HEK293 (cell line): ENCODE data around the gene UBAP2.

Experiments
- CTCF ChIA-PET: fragments of 350-600 bp; formaldehyde crosslinking; extraction: SDS; loops from one replicate; lab custom pipeline; 2021; ENCODE audit warnings: antibody characterized with exemption; lab: Yijun Ruan, JAX
- POLR2A ChIA-PET: fragments of 300-600 bp; formaldehyde crosslinking; extraction: SDS; loops from one replicate; lab custom pipeline; 2020; ENCODE audit warnings: antibody characterized with exemption, inconsistent platforms; lab: Yijun Ruan, JAX
- H3K27ac ChIP-seq: fragments of 200-500 bp; sonication (Bioruptor generic); 2 replicates; pipeline ENCODE4 v1.5.1; 2014; ENCODE audit warnings: low read depth, low read length, control low read depth, inconsistent platforms; ENCODE audit errors: extremely low read depth
- H3K36me3 ChIP-seq, 2 experiments: fragments of 200-500 bp in 1 of 2; sonication (Bioruptor generic) in 1 of 2; 1 replicate in 1 of 2; 2 replicates in 1 of 2; pipeline ENCODE4 v1.5.1; 2014 to 2017; ENCODE audit warnings: inconsistent platforms in 2 of 2, low read length in 2 of 2; ENCODE audit not compliant: control insufficient read depth in 2 of 2, insufficient read depth in 1 of 2
- H3K4me1 ChIP-seq: fragments of 200-500 bp; sonication (Bioruptor generic); 2 replicates; pipeline ENCODE4 v1.5.1; 2014; ENCODE audit warnings: mild to moderate bottlenecking, low read length, inconsistent platforms; ENCODE audit not compliant: control insufficient read depth, insufficient read depth
- H3K4me3 ChIP-seq: 2 replicates; pipeline ENCODE4 v1.5.1; 2011; ENCODE audit warnings: low read depth, mild to moderate bottlenecking, control low read depth, low read length, moderate library complexity
- H3K9me3 ChIP-seq: fragments of 200-500 bp; sonication (Bioruptor generic); 2 replicates; pipeline ENCODE4 v1.5.1; 2014; ENCODE audit warnings: low read depth, low read length, inconsistent platforms; ENCODE audit not compliant: control insufficient read depth, insufficient read depth
- BCL6B ChIP-seq: fragments of 450-650 bp; formaldehyde crosslinking; IDR thresholded peaks from 2 replicates; pipeline ENCODE4 v1.5.1; 2017; ENCODE audit warnings: missing biosample characterization, missing genetic modification characterization
- ELK4 ChIP-seq: IDR thresholded peaks from 2 replicates; pipeline ENCODE4 v1.6.1; 2011; ENCODE audit warnings: mild to moderate bottlenecking, low read depth, low read length, borderline replicate concordance
- PRDM1 ChIP-seq: fragments of 450-650 bp; formaldehyde crosslinking; IDR thresholded peaks from 2 replicates; pipeline ENCODE4; 2016; ENCODE audit warnings: missing biosample characterization, missing genetic modification characterization
- RBAK ChIP-seq: fragments of 450-650 bp; formaldehyde crosslinking; IDR thresholded peaks from 2 replicates; pipeline ENCODE4 v1.5.1; 2016; ENCODE audit warnings: missing biosample characterization, missing genetic modification characterization
- SETDB1 ChIP-seq: IDR thresholded peaks from one replicate; pipeline ENCODE4 v1.6.1; 2017; ENCODE audit warnings: mild to moderate bottlenecking, low read length, moderate library complexity, mixed read lengths; ENCODE audit not compliant: insufficient read length
- WT1 ChIP-seq: fragments of 450-650 bp; formaldehyde crosslinking; IDR thresholded peaks from 2 replicates; pipeline ENCODE4 v1.5.1; 2016; ENCODE audit warnings: missing biosample characterization, missing genetic modification characterization
- ZEB2 ChIP-seq: fragments of 450-650 bp; formaldehyde crosslinking; IDR thresholded peaks from 2 replicates; pipeline ENCODE4 v1.5.1; 2016; ENCODE audit warnings: missing biosample characterization, missing genetic modification characterization
- ZNF132 ChIP-seq: fragments of 450-650 bp; formaldehyde crosslinking; IDR thresholded peaks from 2 replicates; pipeline ENCODE4 v1.5.1; 2017; ENCODE audit warnings: missing biosample characterization, missing genetic modification characterization, borderline replicate concordance
- ZNF157 ChIP-seq: fragments of 450-650 bp; formaldehyde crosslinking; IDR thresholded peaks from 2 replicates; pipeline ENCODE4 v1.5.1; 2016; ENCODE audit warnings: missing biosample characterization, missing genetic modification characterization
- ZNF16 ChIP-seq: fragments of 450-650 bp; formaldehyde crosslinking; IDR thresholded peaks from 2 replicates; pipeline ENCODE4 v1.5.1; 2016; ENCODE audit warnings: low read depth, missing biosample characterization, missing genetic modification characterization
- ZNF223 ChIP-seq: fragments of 450-650 bp; formaldehyde crosslinking; IDR thresholded peaks from 2 replicates; pipeline ENCODE4 v1.5.1; 2016; ENCODE audit warnings: missing biosample characterization, missing genetic modification characterization
- ZNF23 ChIP-seq: fragments of 450-650 bp; formaldehyde crosslinking; IDR thresholded peaks from 2 replicates; pipeline ENCODE4 v1.5.1; 2016; ENCODE audit warnings: missing biosample characterization, missing genetic modification characterization, borderline replicate concordance
- ZNF302 ChIP-seq: fragments of 450-650 bp; formaldehyde crosslinking; IDR thresholded peaks from 2 replicates; pipeline ENCODE4 v1.5.1; 2016; ENCODE audit warnings: missing biosample characterization, missing genetic modification characterization, low read depth
- ZNF48 ChIP-seq: fragments of 450-650 bp; formaldehyde crosslinking; IDR thresholded peaks from 2 replicates; pipeline ENCODE4 v1.5.1; 2016; ENCODE audit warnings: missing biosample characterization, missing genetic modification characterization
- ZNF560 ChIP-seq: fragments of 450-650 bp; formaldehyde crosslinking; IDR thresholded peaks from 2 replicates; pipeline ENCODE4 v1.5.1; 2017; ENCODE audit warnings: missing biosample characterization, missing genetic modification characterization, borderline replicate concordance
- ZNF580 ChIP-seq: fragments of 450-650 bp; formaldehyde crosslinking; IDR thresholded peaks from 2 replicates; pipeline ENCODE4 v1.5.1; 2016; ENCODE audit warnings: missing biosample characterization, missing genetic modification characterization
- ZNF654 ChIP-seq: fragments of 450-650 bp; formaldehyde crosslinking; IDR thresholded peaks from 2 replicates; pipeline ENCODE4 v1.5.1; 2016; ENCODE audit warnings: low read depth, missing biosample characterization, missing genetic modification characterization
- ZNF677 ChIP-seq: fragments of 450-650 bp; IDR thresholded peaks from 2 replicates; pipeline ENCODE4 v1.5.0; 2018; ENCODE audit warnings: missing biosample characterization, mild to moderate bottlenecking, missing genetic modification characterization, moderate library complexity
- ZNF776 ChIP-seq: fragments of 450-650 bp; formaldehyde crosslinking; IDR thresholded peaks from 2 replicates; pipeline ENCODE4 v1.5.0; 2017; ENCODE audit warnings: missing biosample characterization, missing genetic modification characterization, borderline replicate concordance
- ZNF785 ChIP-seq: fragments of 450-650 bp; formaldehyde crosslinking; IDR thresholded peaks from 2 replicates; pipeline ENCODE4 v1.5.1; 2016; ENCODE audit warnings: missing biosample characterization, missing genetic modification characterization
- ZNF792 ChIP-seq: fragments of 450-650 bp; formaldehyde crosslinking; IDR thresholded peaks from 2 replicates; pipeline ENCODE4 v1.5.1; 2016; ENCODE audit warnings: missing biosample characterization, missing genetic modification characterization
- ZNF837 ChIP-seq: fragments of 450-650 bp; formaldehyde crosslinking; IDR thresholded peaks from 2 replicates; pipeline ENCODE4 v1.5.1; 2016; ENCODE audit warnings: missing biosample characterization, missing genetic modification characterization
- TF ChIP-seq, protein P1 (sequence below): fragments of 450-650 bp; formaldehyde crosslinking; IDR thresholded peaks from 2 replicates; pipeline ENCODE4 v1.5.1; 2016; ENCODE audit warnings: missing biosample characterization, missing genetic modification characterization, borderline replicate concordance
- TF ChIP-seq, protein P2 (sequence below): fragments of 450-650 bp; formaldehyde crosslinking; IDR thresholded peaks from 2 replicates; pipeline ENCODE4 v1.5.1; 2016; ENCODE audit warnings: missing biosample characterization, missing genetic modification characterization

UBAP2 gene

GRCh38 chr9:34093578-34093977 is 44.9 kb upstream of the UBAP2 start:
- TF ChIP-seq ZNF23 (no peak), ZNF677 (tag by site-specific recombination) (no peak), ZNF785 (tag by site-specific recombination) (no peak), ELK4 (no peak), ZNF132 (tag by site-specific recombination) (no peak), PRDM1 (tag by site-specific recombination) (no peak), ZNF157 (tag by site-specific recombination) (no peak), ZNF302 (tag by site-specific recombination) (no peak), ZNF837 (tag by site-specific recombination) (no peak), ZNF776 (no peak)
- TF ChIP-seq, protein P1, sequence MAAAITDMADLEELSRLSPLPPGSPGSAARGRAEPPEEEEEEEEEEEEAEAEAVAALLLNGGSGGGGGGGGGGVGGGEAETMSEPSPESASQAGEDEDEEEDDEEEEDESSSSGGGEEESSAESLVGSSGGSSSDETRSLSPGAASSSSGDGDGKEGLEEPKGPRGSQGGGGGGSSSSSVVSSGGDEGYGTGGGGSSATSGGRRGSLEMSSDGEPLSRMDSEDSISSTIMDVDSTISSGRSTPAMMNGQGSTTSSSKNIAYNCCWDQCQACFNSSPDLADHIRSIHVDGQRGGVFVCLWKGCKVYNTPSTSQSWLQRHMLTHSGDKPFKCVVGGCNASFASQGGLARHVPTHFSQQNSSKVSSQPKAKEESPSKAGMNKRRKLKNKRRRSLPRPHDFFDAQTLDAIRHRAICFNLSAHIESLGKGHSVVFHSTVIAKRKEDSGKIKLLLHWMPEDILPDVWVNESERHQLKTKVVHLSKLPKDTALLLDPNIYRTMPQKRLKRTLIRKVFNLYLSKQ (tag by site-specific recombination) = no peak
- no peaks in the 10 kb centered on the region for H3K9me3 ChIP-seq
- no peak overlapping the region for H3K27ac ChIP-seq
- H3K36me3 ChIP-seq = peaks cover 40 to 86% of the 10 kb centered on the region in 2 experiments
- H3K4me1 ChIP-seq = no peaks in the 10 kb centered on the region
- CTCF ChIA-PET = interaction anchor here (0.9 to 3.7 kb wide), 2 partner anchors 20 to 356 kb away, joined by 3 to 23 read pairs; no protein-coding TSS in a partner anchor
- H3K4me3 ChIP-seq = no peak overlapping the region
- POLR2A ChIA-PET = interaction anchor here (0.5 kb wide), 1 partner anchor 61 kb away, joined by 3 read pairs; no protein-coding TSS in a partner anchor

- H3K27ac ChIP-seq = no peak overlapping the region
- TF ChIP-seq ZNF223 (no peak), SETDB1 (no peak), ZNF792 (no peak), ZNF48 (tag by site-specific recombination) (no peak), ZNF580 (tag by site-specific recombination) (no peak), RBAK (no peak), ZNF654 (tag by site-specific recombination) (no peak), ZNF560 (no peak), ZNF302 (tag by site-specific recombination) (no peak), ZEB2 (no peak), BCL6B (tag by site-specific recombination) (no peak), ZNF16 (tag by site-specific recombination) (no peak), WT1 (tag by site-specific recombination) (no peak)
- TF ChIP-seq, protein P2, sequence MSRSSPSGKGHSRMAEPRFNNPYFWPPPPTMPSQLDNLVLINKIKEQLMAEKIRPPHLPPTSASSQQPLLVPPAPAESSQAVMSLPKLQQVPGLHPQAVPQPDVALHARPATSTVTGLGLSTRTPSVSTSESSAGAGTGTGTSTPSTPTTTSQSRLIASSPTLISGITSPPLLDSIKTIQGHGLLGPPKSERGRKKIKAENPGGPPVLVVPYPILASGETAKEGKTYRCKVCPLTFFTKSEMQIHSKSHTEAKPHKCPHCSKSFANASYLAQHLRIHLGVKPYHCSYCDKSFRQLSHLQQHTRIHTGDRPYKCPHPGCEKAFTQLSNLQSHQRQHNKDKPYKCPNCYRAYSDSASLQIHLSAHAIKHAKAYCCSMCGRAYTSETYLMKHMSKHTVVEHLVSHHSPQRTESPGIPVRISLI = no peak
- TF ChIP-seq, all 188 proteins: peak for 0
- Histone ChIP-seq H3K36me3 (peaks cover 26 to 82% of the 10 kb centered on the region in 2 experiments), H3K4me3 (no peak overlapping the region), H3K9me3 (no peaks in the 10 kb centered on the region), H3K4me1 (no peaks in the 10 kb centered on the region)
- ChIA-PET POLR2A (no interaction called here), CTCF (interaction anchor here (0.7 kb wide), 1 partner anchor 314 kb away, joined by 3 read pairs; no protein-coding TSS in a partner anchor)
Observed at GRCh38 chr9:34089311-34089710, 40.6 kb upstream of the UBAP2 start.
